Epithelial cell of proximal tubule (primary cell): Measurements from ENCODE around the gene ERBB2. TPM values are rescaled to one million over a fixed set of nuclear protein-coding genes. Genes with fewer than 3 reads are reported as not detected.

Source experiments
- DNase-seq: peaks from one replicate; pipeline ENCODE4 v3.0.0-alpha.2; 2011; ENCODE audit warnings: low read depth
- H3K4me3 ChIP-seq: 2 replicates; pipeline ENCODE4 v1.5.1; 2011; ENCODE audit warnings: low read depth, mild to moderate bottlenecking, low read length
- CTCF ChIP-seq: conservative IDR thresholded peaks from 2 replicates; pipeline ENCODE4 v1.5.1; 2012; ENCODE audit warnings: low read depth, mild to moderate bottlenecking, low read length
- total RNA-seq: library from RNA; depleted of rRNA; stranded (reverse); fragments of >200 nt; gene quantifications from 2 replicates; pipeline ENCODE4 v1.2.3, GENCODE V29; 2015

ERBB2 gene
- total RNA-seq, 1 donor from 2014 or later = 53.3 TPM

DNA sequence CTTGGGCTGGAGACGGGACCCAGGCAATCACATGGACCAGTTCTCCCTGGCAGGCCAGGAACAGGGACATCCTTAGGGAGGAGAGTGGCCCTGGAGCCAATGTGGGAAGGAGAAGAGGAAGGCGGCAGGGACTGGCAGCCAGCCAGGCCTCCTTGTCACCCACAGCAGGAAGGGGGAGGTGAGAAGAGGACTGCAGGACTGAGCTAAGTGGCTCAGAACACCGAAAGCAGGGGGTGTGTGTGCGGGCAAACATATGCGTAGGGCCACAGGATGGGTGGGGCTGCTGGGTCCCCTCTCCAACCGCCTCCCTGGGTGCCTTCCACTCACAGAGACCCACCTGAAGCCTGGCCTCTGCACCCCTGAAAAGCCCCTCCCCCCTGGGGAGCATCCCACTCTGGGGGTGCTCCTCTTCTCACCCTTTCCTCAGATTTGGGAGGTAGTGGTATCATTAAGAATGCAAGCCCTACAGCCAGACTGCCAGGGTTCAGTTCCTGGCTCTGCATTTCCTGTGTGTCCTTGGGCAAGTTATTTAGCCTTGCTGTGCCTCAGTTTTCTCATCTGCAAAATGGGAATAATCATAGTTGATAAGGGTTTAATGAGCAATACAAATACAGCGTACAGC is 23.6 kb upstream of the ERBB2 start:
- no peak for DNase-seq
- no peak for TF ChIP-seq CTCF
- H3K4me3 ChIP-seq = no peak overlapping the region

- TF ChIP-seq CTCF = no peak
- no peak for DNase-seq
- no peak overlapping the region for H3K4me3 ChIP-seq
These were observed 22.8 kb upstream of the ERBB2 start for GRCh38 chr17:39677072-39677471.

DNA sequence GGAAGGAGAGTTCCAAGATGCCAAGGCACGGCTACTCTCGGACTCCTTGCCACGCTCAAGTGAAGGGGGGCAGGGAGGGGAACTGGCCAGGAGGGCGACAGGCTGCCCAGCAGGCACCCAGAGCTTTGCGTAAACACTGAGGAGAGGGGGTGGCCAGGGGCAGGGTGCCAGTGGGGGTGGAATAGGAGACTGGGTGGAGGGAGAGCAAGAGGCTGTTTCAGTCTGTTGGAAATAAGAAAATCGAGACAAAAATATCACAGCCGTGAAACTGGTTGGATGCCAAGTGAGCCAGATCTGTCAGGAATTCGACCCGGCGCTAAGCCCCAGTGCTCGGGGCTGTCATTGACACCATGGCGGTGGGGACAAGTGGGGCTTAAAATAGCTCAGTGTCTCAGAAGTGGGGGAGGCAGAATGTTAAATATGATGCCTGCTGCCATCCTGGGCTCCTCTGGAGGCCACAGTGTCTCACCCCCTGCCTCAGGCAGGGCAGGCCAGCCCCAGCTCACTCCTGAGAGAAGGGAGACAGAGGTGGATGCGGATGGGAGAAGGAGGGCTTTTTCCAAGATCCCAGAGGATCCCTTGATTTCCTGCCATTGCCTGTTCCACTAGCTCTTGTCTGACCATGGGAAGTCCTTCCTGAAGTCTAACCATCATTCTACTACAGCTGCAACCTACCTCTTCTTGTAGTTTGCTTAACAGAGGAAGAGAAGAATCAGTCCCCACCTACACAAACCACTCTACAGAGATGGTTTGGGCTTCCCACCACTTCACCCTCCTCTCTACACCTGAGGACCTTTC is 22.1 kb upstream of the ERBB2 start:
- no peak overlapping the region for H3K4me3 ChIP-seq
- no peak for DNase-seq
- no peak for TF ChIP-seq CTCF

- no peak overlapping the region for H3K4me3 ChIP-seq
- peak; percentile 13 for TF ChIP-seq CTCF
- no peak for DNase-seq
These were observed 21.3 kb upstream of the ERBB2 start for GRCh38 chr17:39678340-39679116.

DNA sequence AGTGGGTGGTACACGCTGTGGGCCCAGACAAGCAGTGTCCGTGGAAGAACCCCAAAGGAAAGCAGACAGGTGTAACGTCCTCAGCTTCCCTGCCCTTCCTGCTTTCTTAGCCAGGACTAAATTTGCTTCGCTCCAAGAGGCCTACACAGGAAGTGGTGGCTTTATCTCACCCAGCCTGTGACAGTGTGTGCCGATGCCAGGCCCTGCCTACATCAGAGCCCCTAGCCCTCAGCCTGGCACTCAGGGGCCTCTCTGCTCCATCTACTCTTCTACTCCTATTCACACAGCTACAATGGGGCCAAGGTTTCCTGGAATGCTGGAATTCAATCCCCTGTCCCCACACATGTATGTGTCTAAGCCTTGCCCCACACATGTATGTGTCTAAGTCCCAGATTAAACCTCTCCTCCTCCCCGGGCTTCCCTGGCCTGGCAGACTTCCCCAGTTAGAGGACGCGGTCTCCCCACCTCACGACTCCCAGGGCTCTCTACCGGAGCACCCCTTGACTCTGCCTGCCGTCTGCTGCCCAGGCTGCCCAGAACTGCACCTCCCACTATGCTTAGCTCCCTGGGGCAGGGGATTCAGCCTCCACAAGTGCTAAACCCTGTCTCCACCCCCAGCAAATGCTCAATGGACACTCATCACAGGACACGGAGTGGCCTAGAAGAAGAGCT is 20.2 kb upstream of the ERBB2 start:
- no peak for TF ChIP-seq CTCF
- no peak overlapping the region for H3K4me3 ChIP-seq
- no peak for DNase-seq

DNA sequence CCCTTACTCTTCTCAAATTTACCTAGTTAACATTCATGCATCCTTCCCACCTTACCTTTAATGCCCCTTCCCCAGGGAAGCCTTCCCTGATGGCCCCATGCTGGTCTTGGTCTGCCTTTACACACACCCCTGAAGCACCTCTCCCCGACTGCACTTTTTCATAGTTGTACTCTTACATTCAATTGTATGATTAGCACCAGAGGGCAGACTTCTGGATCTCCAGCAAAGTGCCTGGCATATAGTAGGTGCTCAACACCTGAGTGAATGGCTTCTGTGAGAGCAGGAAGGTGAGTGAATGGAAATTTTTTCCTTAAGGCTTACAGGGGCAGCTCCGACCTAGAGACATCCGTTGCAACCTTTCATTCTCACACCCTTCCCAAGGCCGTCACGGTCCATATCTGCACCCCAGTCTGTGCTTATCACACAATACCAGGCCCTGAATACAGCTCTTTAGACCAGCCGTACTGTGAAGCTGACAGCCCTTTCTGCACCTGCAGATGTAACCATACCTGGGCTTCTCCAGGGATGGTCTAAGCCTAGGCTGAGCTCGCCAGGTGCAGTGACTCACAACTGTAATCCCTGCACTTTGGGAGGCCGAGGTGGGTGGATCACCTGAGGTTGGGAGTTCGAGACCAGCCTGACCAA is 16.4 kb upstream of the ERBB2 start:
- no peak for DNase-seq
- no peak overlapping the region for H3K4me3 ChIP-seq
- TF ChIP-seq CTCF = no peak
